Astrocyte of the hippocampus (primary cell): ENCODE measurements around the gene MAPK8IP2.
"Not testable (repeated sequence)": the region's sequence is repeated elsewhere in the genome, so short reads cannot be mapped to it uniquely, and the experiment has no call there.

ENCODE experiments used
- DNase-seq: peaks from one replicate; pipeline ENCODE4 v3.0.0; 2011; ENCODE audit warnings: low read depth, low spot score

The MAPK8IP2 gene

DNA sequence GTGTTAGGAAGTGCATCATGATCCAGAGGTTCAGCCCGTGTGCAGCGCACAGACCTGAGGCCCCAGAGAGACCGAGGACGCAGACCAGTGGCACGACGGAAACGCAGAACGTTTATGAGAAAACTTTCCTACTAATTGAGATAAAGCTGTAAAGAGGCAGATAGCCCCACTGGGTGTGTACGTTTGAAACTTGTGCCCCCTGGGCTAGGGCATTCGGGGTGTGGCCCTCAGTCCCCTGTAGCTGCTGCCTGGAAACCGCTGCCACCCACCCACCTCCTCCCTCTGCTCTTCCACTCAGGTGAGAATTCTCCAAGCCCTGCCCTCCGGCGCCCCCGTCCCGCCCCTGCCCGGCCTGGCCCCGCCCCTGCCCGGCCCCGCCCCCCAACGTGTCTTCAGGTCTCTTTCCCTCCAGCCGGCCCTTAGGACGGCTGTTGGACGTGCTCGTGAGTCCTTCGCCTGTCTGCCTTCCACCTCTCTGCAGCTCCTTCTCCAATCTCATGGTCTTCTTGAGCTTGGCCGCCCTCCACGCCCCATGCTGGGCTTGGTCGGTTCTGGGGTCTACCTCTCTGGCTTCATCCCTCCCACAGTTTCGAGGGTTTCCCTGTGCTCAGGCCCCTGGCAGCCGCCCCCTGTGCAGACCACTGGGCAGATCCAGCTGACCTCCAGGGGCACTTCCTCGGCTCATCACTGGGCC, 12.1 kb downstream of the MAPK8IP2 start:
- DNase-seq = no peak

DNA sequence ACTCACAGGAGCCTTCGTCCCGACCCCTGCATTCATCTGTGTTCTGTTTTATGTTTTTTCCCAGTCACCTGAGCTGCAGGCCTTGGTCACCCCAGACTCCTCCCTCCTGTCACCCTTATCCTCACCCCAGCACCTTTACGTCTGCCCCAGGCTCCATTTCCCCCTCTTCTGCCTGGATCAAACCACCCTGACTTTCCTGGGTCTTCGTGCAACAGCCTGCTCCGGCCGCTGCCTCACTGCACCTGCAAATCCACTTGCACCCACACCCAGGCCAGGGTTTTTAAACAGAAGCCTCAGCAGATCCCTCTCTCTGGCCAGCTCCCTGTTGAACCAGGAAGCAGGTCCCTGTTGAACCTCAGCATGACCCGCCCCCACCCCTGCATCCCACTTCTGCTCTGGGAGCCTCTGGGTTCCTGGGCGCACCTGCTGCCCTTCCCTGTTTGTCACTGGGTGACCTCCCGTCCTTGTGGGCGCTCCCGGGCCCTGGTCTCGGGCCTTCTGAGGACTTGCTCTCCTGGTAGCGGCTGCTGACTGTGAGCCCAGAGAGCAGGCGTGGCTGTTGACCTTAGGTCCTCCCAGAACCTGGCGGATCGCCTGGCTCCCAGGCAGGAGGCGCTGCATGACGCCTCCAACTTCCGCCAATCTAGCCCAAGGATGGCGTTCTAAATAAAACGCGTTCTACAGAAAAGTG, 12.8 kb downstream of the MAPK8IP2 start:
- no peak for DNase-seq

DNA sequence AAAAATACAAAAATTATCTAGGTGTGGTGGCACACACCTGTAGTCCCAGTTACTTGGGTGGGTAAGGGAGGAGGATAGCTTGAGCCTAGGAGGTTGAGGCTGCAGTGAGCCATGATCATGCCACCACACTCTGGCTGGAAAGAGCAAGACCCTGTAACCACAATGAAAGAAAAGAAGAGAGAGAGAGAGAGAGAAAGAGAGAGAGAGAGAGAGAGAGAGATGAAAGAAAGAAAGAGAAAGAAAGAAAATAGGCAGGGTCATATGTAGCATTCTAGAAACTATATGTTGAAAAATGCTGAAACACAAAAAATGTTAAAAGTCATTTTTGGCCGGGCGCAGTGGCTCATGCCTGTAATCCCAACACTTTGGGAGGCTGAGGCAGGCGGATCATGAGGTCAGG, 13.7 kb downstream of the MAPK8IP2 start:
- DNase-seq = not testable (repeated sequence)

DNA sequence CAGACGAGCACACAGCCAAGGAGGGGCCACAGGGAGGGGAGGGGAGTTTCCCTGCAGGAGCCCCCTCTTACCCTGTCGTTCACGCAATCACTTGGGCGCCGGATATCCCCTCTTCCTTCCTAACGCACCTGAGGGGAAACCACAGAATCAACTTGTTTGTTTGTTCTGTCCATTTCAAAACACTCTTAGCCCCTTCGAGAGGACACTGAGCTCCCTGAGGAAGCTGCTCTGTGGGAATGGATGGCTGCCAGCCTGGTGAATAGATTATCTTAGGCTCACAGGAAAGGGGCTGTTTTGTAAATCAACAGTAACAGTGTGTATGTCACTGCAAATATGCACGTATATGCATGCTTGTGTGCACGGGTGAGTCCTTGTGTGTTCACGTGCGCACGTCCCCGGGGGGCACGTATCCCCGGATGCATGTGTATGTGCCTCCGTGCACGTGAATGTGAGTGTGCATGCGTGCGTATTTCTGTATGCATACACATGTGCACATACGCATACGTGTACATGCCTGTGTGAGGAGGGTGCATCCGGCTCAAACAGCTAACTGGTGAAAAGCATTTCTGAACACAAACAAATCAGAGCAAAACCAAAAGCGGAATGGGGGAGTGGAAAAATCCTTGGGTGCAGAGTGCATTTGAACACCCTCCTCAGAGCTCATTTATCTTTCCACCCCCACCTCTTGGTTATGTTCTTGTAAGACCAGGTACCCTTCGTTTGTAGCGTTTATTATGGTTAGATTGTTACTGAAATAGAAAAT, 20.2 kb downstream of the MAPK8IP2 start:
- DNase-seq = no peak

- no peak for DNase-seq
These were observed 20.8 kb downstream of the MAPK8IP2 start for GRCh38 chr22:50621356-50621880.

- DNase-seq = no peak
These were observed 21.5 kb downstream of the MAPK8IP2 start for GRCh38 chr22:50621948-50622722.

GRCh38 chr22:50622723-50623327, 22.2 kb downstream of the MAPK8IP2 start:
- no peak for DNase-seq

DNA sequence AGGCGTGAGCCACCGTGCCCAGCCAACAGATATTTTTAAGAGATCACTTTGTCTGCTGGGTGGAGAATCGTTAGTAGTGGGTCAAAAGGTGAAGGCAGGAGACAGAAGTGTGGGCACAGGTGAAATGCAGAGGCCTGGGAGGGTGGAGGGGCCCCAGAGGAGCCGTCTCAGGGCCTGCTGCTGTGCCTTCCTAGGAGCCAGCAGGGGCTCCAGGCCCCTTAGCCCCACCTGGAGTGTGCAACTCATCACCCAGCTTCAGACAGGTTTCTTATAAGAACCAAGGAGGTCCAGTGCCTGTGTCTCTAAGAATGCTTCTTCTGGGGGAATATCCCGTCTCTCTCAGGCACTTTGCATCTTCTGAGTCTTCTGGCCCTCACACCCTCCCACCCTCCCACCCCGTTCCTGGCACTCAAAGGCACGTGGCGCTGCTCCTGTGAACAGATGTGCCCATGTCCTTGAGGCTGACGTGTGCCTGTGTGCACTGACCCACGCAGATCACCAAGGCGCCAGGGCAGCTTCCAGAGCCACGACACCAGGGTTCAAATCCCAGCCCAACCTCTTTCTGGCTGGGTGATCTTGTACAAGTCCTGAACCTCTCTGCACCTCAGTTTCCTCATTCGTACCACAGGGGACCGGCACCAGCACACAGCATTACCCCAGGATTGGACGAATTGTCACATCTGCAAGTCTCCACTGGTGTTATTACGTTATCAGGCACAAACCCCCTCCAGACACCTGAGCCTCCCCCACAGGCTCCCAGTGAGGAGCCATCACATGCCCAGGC, 23.9 kb downstream of the MAPK8IP2 start:
- DNase-seq = no peak

DNA sequence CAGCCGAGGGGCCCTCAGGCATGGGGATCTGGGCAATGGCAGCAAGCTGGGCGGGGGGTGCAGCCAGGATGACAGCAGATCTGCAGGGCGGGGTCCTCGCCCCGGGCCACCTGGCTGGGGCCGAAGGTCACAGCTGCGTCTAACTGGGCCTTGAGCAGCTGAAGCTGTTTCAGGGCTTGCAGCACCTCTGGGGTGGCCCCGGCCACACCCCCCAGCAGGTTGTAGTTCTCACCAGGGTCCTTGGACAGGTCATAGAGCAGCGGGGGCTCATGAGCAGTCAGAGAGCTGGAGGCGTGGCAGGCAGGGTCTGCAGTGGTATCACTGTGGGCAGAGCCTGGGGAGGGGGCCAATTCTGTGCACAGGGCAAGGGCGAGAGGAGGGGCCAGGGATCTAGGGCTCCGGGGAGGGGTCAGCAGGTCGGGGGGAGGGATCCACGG, 24.6 kb downstream of the MAPK8IP2 start:
- DNase-seq = no peak

GRCh38 chr22:50625568-50626313, 25.1 kb downstream of the MAPK8IP2 start:
- no peak for DNase-seq

- DNase-seq = no peak
These were observed 25.8 kb downstream of the MAPK8IP2 start for GRCh38 chr22:50626314-50626849.

- DNase-seq = no peak
These were observed 26.5 kb downstream of the MAPK8IP2 start for GRCh38 chr22:50626850-50627641.

DNA sequence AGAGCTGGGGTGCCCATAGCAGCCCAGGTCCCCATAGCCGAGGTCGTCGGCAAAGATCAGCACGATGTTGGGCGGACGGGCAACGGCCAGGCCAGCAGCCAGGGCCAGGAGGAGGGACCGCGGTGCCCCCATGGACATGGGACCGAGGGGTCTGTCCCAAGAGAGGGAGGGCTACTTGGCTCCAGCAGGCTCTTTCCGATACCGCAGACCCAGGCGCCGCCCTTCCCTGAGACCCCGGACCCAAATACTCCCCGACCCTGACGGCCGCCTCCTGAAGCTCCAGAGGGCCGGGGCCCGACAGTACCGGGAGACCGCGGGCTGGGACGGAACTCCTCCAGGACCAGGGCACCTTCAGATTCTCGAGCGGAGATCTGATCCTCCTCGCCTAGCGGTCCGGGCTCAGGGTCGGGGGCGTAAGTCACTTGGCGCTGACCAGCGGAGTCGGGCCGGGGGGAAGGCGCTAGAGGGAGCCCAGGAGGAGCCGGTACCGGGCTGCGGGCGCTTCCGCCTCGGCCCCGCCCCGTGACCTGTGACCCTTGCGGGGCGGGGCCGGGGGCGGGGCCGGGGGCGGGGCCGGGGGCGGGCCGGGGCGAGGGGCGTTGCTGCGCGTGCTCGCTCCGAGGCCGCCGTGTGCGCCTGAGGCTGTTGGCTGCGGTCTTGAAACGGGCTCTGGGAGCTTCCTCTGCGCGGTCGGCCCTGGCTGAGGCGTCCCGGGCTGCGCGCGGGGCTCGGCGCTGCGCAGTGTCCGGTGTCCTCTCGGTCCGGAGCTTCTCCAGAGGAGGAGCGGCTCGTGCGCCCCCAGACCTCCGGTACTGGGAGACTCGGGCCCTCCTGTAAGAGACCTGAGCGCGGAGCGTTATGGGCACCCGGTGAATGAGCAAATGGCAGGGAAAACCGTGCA, 27.3 kb downstream of the MAPK8IP2 start, which contains the start of gene ARSA:
TSS of gene ARSA (minus strand) at position 511 of the 901 bp plus-strand sequence. CDS start at position 138, 373 bp downstream.
- DNase-seq = peak; percentile 91

- no peak for DNase-seq
These were observed 28.0 kb downstream of the MAPK8IP2 start for GRCh38 chr22:50628543-50629134.

DNA sequence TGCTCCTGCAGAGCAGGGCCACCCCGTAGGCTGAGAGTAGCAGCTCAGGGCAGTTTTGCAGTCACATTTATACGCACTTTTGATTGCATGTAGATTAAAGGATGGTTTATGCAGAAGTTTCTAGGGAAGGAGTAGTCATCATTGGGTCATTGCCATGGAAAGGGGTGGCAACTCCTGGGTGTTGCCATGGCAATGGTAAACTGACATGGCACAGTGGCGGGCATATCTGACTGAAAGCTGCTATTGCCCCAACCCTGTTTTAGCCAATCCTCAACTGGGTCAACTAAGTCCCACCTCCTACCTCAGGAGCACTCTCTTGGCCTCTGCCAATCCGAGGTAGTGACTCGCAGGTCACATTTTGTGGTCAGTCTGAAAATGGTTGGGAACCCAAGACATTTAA, 29.8 kb downstream of the MAPK8IP2 start:
- peak; percentile 9 for DNase-seq

DNA sequence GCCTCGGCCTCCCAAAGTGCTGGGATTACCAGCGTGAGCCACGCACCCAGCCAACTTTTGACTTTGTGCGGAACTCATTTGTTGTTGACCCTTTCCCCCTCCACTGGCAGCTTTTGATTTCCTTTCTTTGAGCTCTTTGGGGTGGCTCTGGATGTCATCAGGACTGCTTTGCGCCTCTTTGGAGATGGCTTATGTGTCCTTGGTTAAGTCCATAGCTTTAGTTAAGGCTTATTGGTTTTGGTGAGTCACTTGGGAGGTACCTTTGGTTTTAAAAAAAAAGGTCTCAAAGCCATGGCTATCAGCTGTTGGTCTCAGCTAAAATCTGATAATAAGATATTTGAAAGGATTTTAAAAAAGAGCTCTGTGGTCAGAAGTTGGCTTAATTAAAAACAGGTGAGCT, 32.5 kb downstream of the MAPK8IP2 start:
- no peak for DNase-seq

DNA sequence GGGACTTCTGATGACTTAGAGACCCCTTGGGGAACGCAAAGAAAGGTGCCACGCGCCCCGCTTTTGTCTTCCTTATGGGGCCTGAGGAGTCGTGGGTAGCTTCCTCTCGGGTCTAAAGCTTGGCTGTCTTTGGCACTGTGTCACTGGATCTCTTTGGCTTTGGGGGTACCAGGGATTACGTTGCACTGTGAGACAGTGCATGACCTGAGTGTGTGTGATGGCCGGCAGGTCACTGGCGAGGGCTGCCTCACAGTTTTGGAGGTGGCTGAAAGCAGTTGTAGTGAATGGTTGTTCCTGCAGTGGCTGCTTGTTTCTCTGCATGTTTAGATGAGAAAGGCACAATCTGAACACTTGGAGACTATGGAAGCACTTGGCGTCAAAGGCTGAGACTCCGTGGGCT, 33.2 kb downstream of the MAPK8IP2 start:
- DNase-seq = no peak
